ENCODE measurements around the gene ADRA2C. TPM values are rescaled to one million over a fixed set of nuclear protein-coding genes. Genes with fewer than 3 reads are reported as not detected.

Gene ADRA2C
- total RNA-seq, 4 donors from 2014 or later, result 0.85 to 8.9 (median 4.4) TPM

- no peak for TF ChIP-seq CTCF (IDR thresholded peaks at IDR 0.05; ENCODE audit: low read depth)
Observed at GRCh38 chr4:3769642-3770184, 3.5 kb downstream of the ADRA2C start.

- no peak for TF ChIP-seq CTCF (IDR thresholded peaks at IDR 0.05; ENCODE audit: low read depth)
Observed at GRCh38 chr4:3770323-3771163, 4.4 kb downstream of the ADRA2C start.

- TF ChIP-seq CTCF (IDR thresholded peaks at IDR 0.05; ENCODE audit: low read depth), result no peak
Observed at GRCh38 chr4:3771164-3771809, 5.1 kb downstream of the ADRA2C start.

GRCh38 chr4:3771939-3772495, 5.8 kb downstream of the ADRA2C start:
- no peak for TF ChIP-seq CTCF (IDR thresholded peaks at IDR 0.05; ENCODE audit: low read depth)

GRCh38 chr4:3772632-3773031, 6.4 kb downstream of the ADRA2C start:
- no peak for TF ChIP-seq CTCF (IDR thresholded peaks at IDR 0.05; ENCODE audit: low read depth)

GRCh38 chr4:3773552-3774001, 7.4 kb downstream of the ADRA2C start:
- TF ChIP-seq CTCF (IDR thresholded peaks at IDR 0.05; ENCODE audit: low read depth), result no peak

All from subcutaneous adipose tissue (tissue), 4 donors.